Activated T-helper 17 cell treated with anti-CD3 and anti-CD28 coated beads, Interleukin-2, amount 50 U/mL, for 72 hours (primary cell): ENCODE measurements around the gene SHISA6. TPM values are rescaled to one million over a fixed set of nuclear protein-coding genes. Genes with fewer than 3 reads are reported as not detected.
"Not testable (repeated sequence)": the region's sequence is repeated elsewhere in the genome, so short reads cannot be mapped to it uniquely, and the experiment has no call there.

Source experiments
- ATAC-seq: fragments of 150-1000 bp; cut with Tn5 transposase; replicated peaks from 2 replicates; pipeline ENCODE4 v1.10.0; 2021; ENCODE audit warnings: mild to moderate bottlenecking, moderate library complexity
- H3K27ac Mint-ChIP-seq: one replicate; pipeline ENCODE4 v1.8.0; 2022; ENCODE audit warnings: mixed read lengths
- H3K27me3 Mint-ChIP-seq: one replicate; pipeline ENCODE4 v1.8.0; 2022; ENCODE audit warnings: mixed read lengths
- H3K36me3 Mint-ChIP-seq: one replicate; pipeline ENCODE4 v1.8.0; 2022; ENCODE audit warnings: low read depth, mild to moderate bottlenecking, mixed read lengths
- H3K4me1 Mint-ChIP-seq: one replicate; pipeline ENCODE4 v1.8.0; 2022; ENCODE audit warnings: mixed read lengths
- H3K4me3 Mint-ChIP-seq: one replicate; pipeline ENCODE4 v1.8.0; 2022; ENCODE audit warnings: mild to moderate bottlenecking, mixed read lengths
- H3K9me3 Mint-ChIP-seq: one replicate; pipeline ENCODE4 v1.8.0; 2022; ENCODE audit warnings: mixed read lengths
- total RNA-seq, 2 donors: library from RNA; stranded (reverse); gene quantifications; one replicate each; pipeline ENCODE4 v1.2.3, GENCODE V29; 2022

Gene SHISA6
- total RNA-seq, 2 donors from 2014 or later: not detected

- Mint-ChIP-seq H3K27ac (no peak overlapping the region), H3K4me1 (no peaks in the 10 kb centered on the region), H3K4me3 (no peak overlapping the region), H3K9me3 (no peaks in the 10 kb centered on the region), H3K36me3 (no peaks in the 10 kb centered on the region), H3K27me3 (no peaks in the 10 kb centered on the region)
- ATAC-seq: no peak
Measured at GRCh38 chr17:11278992-11279270, 37.9 kb downstream of the SHISA6 start.

- H3K27me3 Mint-ChIP-seq: no peaks in the 10 kb centered on the region
- ATAC-seq: no peak
- H3K4me1 Mint-ChIP-seq: no peaks in the 10 kb centered on the region
- no peak overlapping the region for H3K27ac Mint-ChIP-seq
- no peaks in the 10 kb centered on the region for H3K36me3 Mint-ChIP-seq
- no peak overlapping the region for H3K4me3 Mint-ChIP-seq
- no peaks in the 10 kb centered on the region for H3K9me3 Mint-ChIP-seq
Measured at GRCh38 chr17:11279776-11280344, 38.8 kb downstream of the SHISA6 start.

GRCh38 chr17:11282586-11282985, 41.6 kb downstream of the SHISA6 start:
- Mint-ChIP-seq H3K36me3 (no peaks in the 10 kb centered on the region), H3K27me3 (no peaks in the 10 kb centered on the region), H3K4me3 (no peak overlapping the region), H3K9me3 (no peaks in the 10 kb centered on the region), H3K4me1 (no peaks in the 10 kb centered on the region), H3K27ac (no peak overlapping the region)
- ATAC-seq: no peak

- Mint-ChIP-seq H3K4me1 (no peaks in the 10 kb centered on the region), H3K36me3 (no peaks in the 10 kb centered on the region), H3K27ac (no peak overlapping the region), H3K27me3 (no peaks in the 10 kb centered on the region), H3K9me3 (no peaks in the 10 kb centered on the region), H3K4me3 (no peak overlapping the region)
- no peak for ATAC-seq
Measured at GRCh38 chr17:11284811-11285210, 43.8 kb downstream of the SHISA6 start.

- Mint-ChIP-seq H3K27me3 (no peaks in the 10 kb centered on the region), H3K36me3 (no peaks in the 10 kb centered on the region), H3K9me3 (no peaks in the 10 kb centered on the region), H3K4me1 (no peaks in the 10 kb centered on the region), H3K27ac (no peak overlapping the region), H3K4me3 (no peak overlapping the region)
- ATAC-seq: no peak
Measured at GRCh38 chr17:11285946-11286345, 44.9 kb downstream of the SHISA6 start.

GRCh38 chr17:11287791-11288190, 46.8 kb downstream of the SHISA6 start:
- no peaks in the 10 kb centered on the region for H3K27me3 Mint-ChIP-seq

GRCh38 chr17:11290814-11291213, 49.8 kb downstream of the SHISA6 start:
- Mint-ChIP-seq H3K4me1 (no peaks in the 10 kb centered on the region), H3K27me3 (peaks cover 3% of the 10 kb centered on the region), H3K27ac (no peak overlapping the region), H3K36me3 (no peaks in the 10 kb centered on the region), H3K9me3 (no peaks in the 10 kb centered on the region), H3K4me3 (no peak overlapping the region)
- no peak for ATAC-seq

More at GRCh38 chr17:11287791-11288190, 46.8 kb downstream of the SHISA6 start:
- H3K9me3 Mint-ChIP-seq: no peaks in the 10 kb centered on the region
- no peaks in the 10 kb centered on the region for H3K4me1 Mint-ChIP-seq
- no peak overlapping the region for H3K4me3 Mint-ChIP-seq
- no peak overlapping the region for H3K27ac Mint-ChIP-seq
- H3K36me3 Mint-ChIP-seq: no peaks in the 10 kb centered on the region
- no peak for ATAC-seq

GRCh38 chr17:11292491-11292890, 51.5 kb downstream of the SHISA6 start:
- H3K4me1 Mint-ChIP-seq: no peaks in the 10 kb centered on the region
- H3K4me3 Mint-ChIP-seq: no peak overlapping the region
- no peak for ATAC-seq
- no peaks in the 10 kb centered on the region for H3K36me3 Mint-ChIP-seq
- peaks cover 3% of the 10 kb centered on the region for H3K27me3 Mint-ChIP-seq
- H3K27ac Mint-ChIP-seq: no peak overlapping the region
- peaks cover 8% of the 10 kb centered on the region for H3K9me3 Mint-ChIP-seq

- ATAC-seq: no peak
- H3K9me3 Mint-ChIP-seq: peaks cover 12% of the 10 kb centered on the region
- H3K4me3 Mint-ChIP-seq: no peak overlapping the region
- H3K36me3 Mint-ChIP-seq: no peaks in the 10 kb centered on the region
- H3K27ac Mint-ChIP-seq: no peak overlapping the region
- no peaks in the 10 kb centered on the region for H3K4me1 Mint-ChIP-seq
- peaks cover 3% of the 10 kb centered on the region for H3K27me3 Mint-ChIP-seq
Measured at GRCh38 chr17:11293480-11293879, 52.5 kb downstream of the SHISA6 start.

GRCh38 chr17:11294826-11295225, 53.8 kb downstream of the SHISA6 start:
- Mint-ChIP-seq H3K4me1 (no peaks in the 10 kb centered on the region), H3K27me3 (peaks cover 3% of the 10 kb centered on the region), H3K9me3 (peaks cover 12% of the 10 kb centered on the region), H3K36me3 (no peaks in the 10 kb centered on the region), H3K27ac (no peak overlapping the region), H3K4me3 (no peak overlapping the region)
- ATAC-seq: no peak

- Mint-ChIP-seq H3K4me3 (no peak overlapping the region), H3K9me3 (peaks cover 12% of the 10 kb centered on the region), H3K27me3 (peaks cover 3% of the 10 kb centered on the region), H3K36me3 (no peaks in the 10 kb centered on the region), H3K4me1 (no peaks in the 10 kb centered on the region), H3K27ac (no peak overlapping the region)
- no peak for ATAC-seq
Measured at GRCh38 chr17:11296994-11297393, 56.0 kb downstream of the SHISA6 start.

- Mint-ChIP-seq H3K4me3 (no peak overlapping the region), H3K27ac (no peak overlapping the region), H3K9me3 (peaks cover 12% of the 10 kb centered on the region), H3K36me3 (no peaks in the 10 kb centered on the region), H3K27me3 (peaks cover 3% of the 10 kb centered on the region), H3K4me1 (no peaks in the 10 kb centered on the region)
- no peak for ATAC-seq
Measured at GRCh38 chr17:11298401-11298800, 57.4 kb downstream of the SHISA6 start.

GRCh38 chr17:11300201-11300600, 59.2 kb downstream of the SHISA6 start:
- Mint-ChIP-seq H3K4me3 (no peak overlapping the region), H3K27me3 (peaks cover 3% of the 10 kb centered on the region), H3K27ac (no peak overlapping the region), H3K9me3 (peaks cover 12% of the 10 kb centered on the region), H3K4me1 (no peaks in the 10 kb centered on the region), H3K36me3 (no peaks in the 10 kb centered on the region)
- ATAC-seq: no peak

- peaks cover 12% of the 10 kb centered on the region for H3K9me3 Mint-ChIP-seq
- no peak overlapping the region for H3K4me3 Mint-ChIP-seq
- H3K27ac Mint-ChIP-seq: no peak overlapping the region
- no peaks in the 10 kb centered on the region for H3K27me3 Mint-ChIP-seq
- H3K36me3 Mint-ChIP-seq: no peaks in the 10 kb centered on the region
- ATAC-seq: no peak
- no peaks in the 10 kb centered on the region for H3K4me1 Mint-ChIP-seq
Measured at GRCh38 chr17:11300738-11301137, 59.7 kb downstream of the SHISA6 start.

GRCh38 chr17:11301874-11302273, 60.9 kb downstream of the SHISA6 start:
- not testable (repeated sequence) for ATAC-seq, H3K4me3 Mint-ChIP-seq, H3K9me3 Mint-ChIP-seq, H3K27me3 Mint-ChIP-seq, H3K27ac Mint-ChIP-seq, H3K4me1 Mint-ChIP-seq, H3K36me3 Mint-ChIP-seq
